GM03348 (cell line): ENCODE measurements around the gene CC2D1A.
"Not testable (repeated sequence)": the region's sequence is repeated elsewhere in the genome, so short reads cannot be mapped to it uniquely, and the experiment has no call there.

ENCODE experiments used
- DNase-seq: peaks from one replicate; pipeline ENCODE4 v3.0.0; 2012; ENCODE audit warnings: low spot score

The CC2D1A gene

GRCh38 chr19:13908674-13909073 is 2.7 kb downstream of the CC2D1A start:
- no peak for DNase-seq

DNA sequence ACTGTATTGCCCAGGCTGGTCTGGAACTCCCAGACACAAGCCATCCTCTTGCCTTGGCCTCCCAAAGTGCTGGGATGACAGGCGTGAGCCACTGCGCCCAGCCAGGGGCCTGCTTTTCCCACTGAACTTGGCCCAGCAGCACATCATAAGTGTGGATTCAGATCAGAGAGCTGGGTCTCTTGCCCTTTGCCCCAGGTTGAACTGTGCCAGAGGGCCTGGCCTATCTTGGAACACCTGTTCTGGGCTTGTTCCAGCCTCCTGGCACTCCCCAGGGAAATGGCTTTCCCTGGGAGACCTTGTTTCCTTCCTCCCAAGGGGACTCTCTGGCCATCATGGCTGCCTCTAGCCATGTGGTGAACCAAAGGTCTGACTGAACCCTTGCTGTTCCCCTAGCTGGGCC is 3.4 kb downstream of the CC2D1A start:
- DNase-seq = no peak

- no peak for DNase-seq
Measured at GRCh38 chr19:13913352-13913751, 7.4 kb downstream of the CC2D1A start.

GRCh38 chr19:13914777-13915176 is 8.8 kb downstream of the CC2D1A start:
- DNase-seq = no peak

DNA sequence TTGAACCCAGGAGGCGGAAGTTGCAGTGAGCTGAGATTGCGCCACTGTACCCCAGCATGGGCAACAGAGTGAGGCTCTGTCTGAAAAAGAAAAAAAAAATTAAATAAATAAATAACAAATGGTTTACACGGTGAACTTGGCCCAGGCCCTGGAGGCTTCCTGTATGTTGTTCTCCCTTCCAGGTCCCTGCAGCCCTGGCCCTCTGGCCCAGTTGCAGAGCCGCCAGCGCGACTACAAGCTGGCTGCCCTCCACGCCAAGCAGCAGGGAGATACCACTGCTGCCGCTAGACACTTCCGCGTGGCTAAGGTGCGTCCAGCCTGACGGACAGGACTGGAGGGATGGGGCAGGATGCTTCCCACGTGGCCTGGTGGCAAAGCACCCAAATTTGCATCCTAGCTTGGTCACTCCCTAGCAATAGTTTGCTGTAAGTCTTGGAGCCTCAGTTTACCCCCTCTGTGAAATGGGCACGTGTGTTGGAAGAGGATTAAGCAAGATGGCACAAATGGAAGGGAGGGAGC is 11.9 kb downstream of the CC2D1A start:
- no peak for DNase-seq

GRCh38 chr19:13918726-13919411 is 12.9 kb downstream of the CC2D1A start:
- no peak for DNase-seq

DNA sequence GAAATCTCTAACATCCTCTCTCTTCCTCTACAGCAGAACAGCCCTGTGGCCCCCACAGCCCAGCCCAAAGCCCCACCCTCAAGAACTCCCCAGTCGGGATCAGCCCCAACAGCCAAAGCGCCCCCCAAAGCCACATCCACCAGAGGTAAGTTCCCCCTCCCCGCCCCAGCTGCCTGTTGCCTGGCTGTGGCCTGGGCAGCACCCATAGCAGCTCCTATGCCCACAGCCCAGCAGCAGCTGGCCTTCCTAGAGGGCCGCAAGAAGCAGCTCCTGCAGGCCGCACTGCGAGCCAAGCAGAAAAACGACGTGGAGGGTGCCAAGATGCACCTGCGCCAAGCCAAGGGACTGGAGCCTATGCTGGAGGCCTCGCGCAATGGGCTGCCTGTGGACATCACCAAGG is 14.5 kb downstream of the CC2D1A start:
- DNase-seq = no peak

- peak; percentile 55 for DNase-seq
Measured at GRCh38 chr19:13920940-13921747, 15.1 kb downstream of the CC2D1A start.

DNA sequence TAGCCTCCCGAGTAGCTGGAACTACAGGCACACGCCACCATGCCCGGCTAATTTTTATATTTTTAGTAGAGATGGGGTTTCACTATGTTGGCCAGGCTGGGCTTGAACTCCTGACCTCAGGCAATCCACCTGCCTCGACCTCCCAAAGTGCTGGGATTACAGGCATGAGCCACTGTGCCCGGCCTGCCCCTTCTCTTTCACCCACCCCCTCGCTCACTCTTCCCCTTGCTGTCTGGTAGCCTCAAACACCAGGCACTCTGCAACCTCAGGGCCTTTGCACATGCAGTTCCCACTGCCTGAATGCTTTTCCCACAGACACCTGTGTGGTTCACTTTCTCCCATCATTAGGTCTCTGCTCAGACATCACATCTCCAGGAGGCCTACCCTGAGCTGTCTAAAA is 16.1 kb downstream of the CC2D1A start:
- not testable (repeated sequence) for DNase-seq

DNA sequence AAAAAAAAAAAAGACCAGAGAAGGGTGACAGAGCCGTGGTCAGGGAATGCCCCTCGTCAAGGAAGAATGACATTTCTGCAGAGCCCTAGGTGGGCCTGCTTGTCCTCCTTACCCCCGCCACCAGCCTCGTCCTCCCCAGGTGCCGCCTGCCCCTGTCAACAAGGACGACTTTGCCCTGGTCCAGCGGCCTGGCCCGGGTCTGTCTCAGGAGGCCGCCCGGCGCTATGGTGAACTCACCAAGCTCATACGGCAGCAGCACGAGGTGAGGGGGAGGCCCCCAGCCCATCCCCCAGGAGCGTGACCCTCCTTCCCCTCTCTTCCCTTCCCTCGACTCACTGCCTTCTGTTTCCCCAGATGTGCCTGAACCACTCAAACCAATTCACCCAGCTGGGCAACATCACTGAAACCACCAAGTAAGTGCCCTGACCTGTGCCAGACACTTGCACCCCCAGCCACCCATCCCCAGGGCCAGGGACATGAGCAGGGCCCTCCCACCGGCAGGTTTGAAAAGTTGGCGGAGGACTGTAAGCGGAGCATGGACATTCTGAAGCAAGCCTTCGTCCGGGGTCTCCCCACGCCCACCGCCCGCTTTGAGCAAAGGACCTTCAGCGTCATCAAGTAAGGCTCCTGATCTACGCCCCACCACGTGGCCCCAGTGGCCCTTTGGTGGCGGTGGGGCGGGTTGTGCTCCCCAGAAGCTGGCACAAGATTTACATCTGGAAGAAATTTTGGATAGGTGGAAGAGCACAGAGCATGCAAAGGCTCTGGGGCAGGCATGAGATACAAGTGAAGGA is 17.4 kb downstream of the CC2D1A start:
- no peak for DNase-seq

DNA sequence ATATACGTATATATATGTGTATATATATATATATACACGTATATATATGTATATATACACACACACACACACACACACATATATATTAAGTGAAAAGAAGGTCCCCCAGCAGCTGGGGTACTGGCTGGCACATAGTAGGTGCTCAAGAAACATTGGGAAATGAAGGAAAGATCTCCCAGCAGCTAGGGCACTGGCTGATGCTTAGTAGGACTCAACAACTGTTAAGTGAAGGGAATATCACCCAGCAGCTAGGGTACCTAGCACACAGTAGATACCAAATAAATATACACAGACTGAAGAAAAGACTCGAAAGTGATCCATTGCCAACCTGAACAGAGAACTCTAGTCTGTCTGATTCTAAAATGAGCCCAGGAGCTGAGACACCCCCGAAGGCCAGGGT is 20.0 kb downstream of the CC2D1A start:
- no peak for DNase-seq

GRCh38 chr19:13926715-13927114 is 20.7 kb downstream of the CC2D1A start:
- peak; percentile 2 for DNase-seq

GRCh38 chr19:13929340-13929739 is 23.3 kb downstream of the CC2D1A start:
- peak; percentile 13 for DNase-seq

DNA sequence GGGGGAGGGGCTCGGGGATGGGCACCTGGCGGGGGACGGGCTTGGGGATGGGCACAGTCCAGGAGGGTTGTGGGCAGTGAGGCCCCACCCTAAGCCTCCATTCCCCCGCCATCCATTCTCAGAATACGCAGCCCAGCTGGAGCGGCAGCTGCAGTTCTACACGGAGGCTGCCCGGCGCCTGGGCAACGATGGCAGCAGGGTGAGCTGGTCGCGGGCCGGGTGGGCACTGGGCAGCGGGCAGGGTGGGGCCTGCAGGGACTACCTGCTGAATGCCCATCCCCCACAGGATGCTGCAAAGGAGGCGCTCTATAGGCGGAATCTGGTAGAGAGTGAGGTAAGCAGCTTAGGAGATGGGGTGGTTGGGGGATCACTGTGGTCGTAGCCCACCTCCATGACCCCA is 24.0 kb downstream of the CC2D1A start:
- DNase-seq = peak; percentile 4

- peak; percentile 5 for DNase-seq
Measured at GRCh38 chr19:13930402-13930801, 24.4 kb downstream of the CC2D1A start.

DNA sequence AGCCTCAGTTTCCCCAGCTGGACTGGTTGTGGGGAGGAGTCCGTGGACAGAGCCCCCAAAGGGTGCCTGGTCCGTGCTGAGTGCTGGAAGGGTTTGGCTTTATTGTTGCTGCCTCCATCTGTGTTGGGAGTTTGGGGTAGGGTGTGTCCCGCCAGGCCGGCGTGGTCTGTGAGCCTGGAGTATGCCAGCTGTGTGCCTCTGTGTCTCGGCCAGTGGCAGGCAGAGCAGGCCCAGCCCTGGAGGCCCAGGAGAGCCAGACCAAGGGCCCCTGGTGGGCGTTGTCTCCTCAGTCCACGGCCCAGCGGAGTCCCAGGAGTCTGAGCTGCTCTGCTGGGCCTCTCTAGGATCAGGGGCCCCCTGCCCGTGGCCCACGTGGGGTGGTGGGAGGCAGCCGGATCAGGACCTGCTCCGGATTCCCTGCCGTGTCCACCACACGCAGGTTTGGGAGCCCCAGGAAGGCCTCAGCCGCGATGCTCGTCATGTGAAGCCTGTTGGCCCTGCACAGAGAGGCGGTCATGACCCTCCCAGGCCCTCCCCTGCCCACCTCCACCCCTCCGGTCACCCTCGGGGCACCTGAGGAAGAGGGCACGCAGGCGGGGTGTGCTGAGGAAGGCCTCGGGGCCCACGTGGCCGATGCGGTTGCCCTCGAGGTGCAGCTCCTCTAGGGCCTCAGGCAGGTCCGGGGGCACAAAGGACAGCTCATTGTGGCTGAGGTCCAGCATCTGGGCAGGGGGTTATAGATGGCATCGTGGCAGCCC is 25.6 kb downstream of the CC2D1A start:
- DNase-seq = peak; percentile 4

- peak; percentile 1 for DNase-seq
Measured at GRCh38 chr19:13932149-13932637, 26.2 kb downstream of the CC2D1A start.

DNA sequence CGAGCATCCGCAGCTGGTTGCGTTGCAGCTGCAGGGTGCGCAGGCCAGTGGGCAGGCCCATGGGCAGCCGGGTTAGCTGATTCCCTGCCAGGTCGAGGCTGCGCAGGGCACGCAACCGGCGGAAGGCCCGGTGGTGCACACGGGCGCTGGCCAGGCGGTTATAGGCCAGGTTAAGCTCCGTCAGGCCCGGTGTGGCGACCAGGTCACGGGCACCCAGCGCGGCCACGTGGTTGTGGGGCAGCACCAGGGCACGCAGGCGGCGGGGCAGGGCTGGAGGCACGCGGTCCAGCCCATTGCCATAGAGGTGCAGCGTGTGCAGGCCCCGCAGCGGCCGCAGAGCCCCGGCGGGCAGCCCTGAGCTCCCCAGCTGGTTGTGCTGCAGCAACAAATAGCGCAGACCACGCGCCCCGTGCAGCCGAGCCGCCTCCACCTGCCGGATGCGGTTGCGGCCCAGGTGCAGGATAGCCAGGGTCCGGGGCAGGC is 27.0 kb downstream of the CC2D1A start:
- no peak for DNase-seq

- no peak for DNase-seq
Measured at GRCh38 chr19:13934785-13935109, 28.7 kb downstream of the CC2D1A start.

DNA sequence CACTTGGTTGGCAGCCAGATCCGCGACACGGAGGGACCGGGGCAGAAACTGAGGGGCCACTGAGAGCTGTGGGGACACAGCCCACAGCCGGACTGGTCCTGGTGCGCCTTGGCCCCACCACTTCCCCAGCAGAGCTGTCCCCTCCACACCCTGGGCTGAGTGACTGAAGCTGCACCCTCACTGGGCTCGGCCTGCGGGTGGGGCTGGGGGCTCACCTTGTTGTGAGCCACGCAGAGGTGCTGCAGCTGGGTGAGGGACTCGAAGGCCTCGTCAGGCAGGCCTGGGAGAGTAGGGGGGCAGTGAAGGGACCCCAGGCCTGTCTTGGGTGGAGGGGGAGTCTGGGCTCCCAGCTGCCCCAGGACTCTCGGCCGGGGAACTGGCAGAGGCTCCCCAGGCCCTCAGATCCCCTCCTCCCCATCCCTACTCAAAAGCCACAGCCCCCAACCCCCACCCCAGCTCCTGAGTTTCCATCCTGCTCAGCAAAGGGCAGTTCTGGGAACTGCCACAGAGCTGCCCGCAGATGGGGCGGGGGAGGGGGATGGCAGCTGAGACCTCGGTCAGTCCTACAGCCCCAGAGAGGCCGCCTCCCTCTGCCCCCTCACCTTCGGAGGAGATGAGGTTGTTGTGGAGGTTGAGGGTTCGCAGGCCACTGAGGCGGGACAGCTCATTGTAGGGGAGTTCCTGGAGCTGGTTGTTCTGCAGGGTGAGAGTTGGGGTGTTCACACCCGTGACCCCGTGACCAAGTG is 29.9 kb downstream of the CC2D1A start:
- DNase-seq = no peak
